Karpas-422 (cell line): ENCODE measurements around the gene TSPAN4. TPM values are rescaled to one million over a fixed set of nuclear protein-coding genes. Genes with fewer than 3 reads are reported as not detected.

Experiments used
- DNase-seq: peaks from one replicate; pipeline ENCODE4 v3.0.0-alpha.2; 2015
- H2AFZ ChIP-seq: fragments of 200-600 bp; sonication (generic); 2 replicates; pipeline ENCODE4 v1.6.1; 2014; ENCODE audit warnings: antibody characterized with exemption, low read length, mixed read lengths
- H3K27ac ChIP-seq: fragments of 200-600 bp; sonication (generic); 2 replicates; pipeline ENCODE4 v1.5.1; 2014; ENCODE audit warnings: mild to moderate bottlenecking, low read length, moderate library complexity
- H3K27me3 ChIP-seq: fragments of 200-600 bp; sonication (generic); 2 replicates; pipeline ENCODE4 v1.6.1; 2014; ENCODE audit warnings: low read length, mixed read lengths
- H3K36me3 ChIP-seq: fragments of 200-600 bp; sonication (generic); 2 replicates; pipeline ENCODE4 v1.6.1; 2014; ENCODE audit warnings: low read length, mixed read lengths; ENCODE audit not compliant: insufficient read depth
- H3K4me1 ChIP-seq: fragments of 200-600 bp; sonication (generic); 2 replicates; pipeline ENCODE4 v1.6.1; 2014; ENCODE audit warnings: mild to moderate bottlenecking, low read length, mixed read lengths
- H3K4me2 ChIP-seq: fragments of 200-600 bp; sonication (generic); 2 replicates; pipeline ENCODE4 v1.6.1; 2014; ENCODE audit warnings: low read length, low read depth, mild to moderate bottlenecking; ENCODE audit not compliant: poor library complexity, severe bottlenecking
- H3K4me3 ChIP-seq: fragments of 200-600 bp; sonication (generic); 2 replicates; pipeline ENCODE4 v1.5.1; 2014; ENCODE audit warnings: mild to moderate bottlenecking, antibody characterized with exemption, low read length, mixed read lengths
- H3K79me2 ChIP-seq: fragments of 200-600 bp; sonication (generic); 2 replicates; pipeline ENCODE4 v1.6.1; 2014; ENCODE audit warnings: mild to moderate bottlenecking, low read length, mixed read lengths
- H3K9ac ChIP-seq: fragments of 200-600 bp; sonication (generic); 2 replicates; pipeline ENCODE4 v1.6.0; 2014; ENCODE audit warnings: low read length
- H3K9me2 ChIP-seq: fragments of 200-600 bp; sonication (generic), shearing (Covaris generic); replicated peaks from 2 replicates; pipeline ENCODE4 v1.6.0; 2014; ENCODE audit warnings: mild to moderate bottlenecking, low read length, moderate library complexity; ENCODE audit not compliant: insufficient read depth
- H3K9me3 ChIP-seq: fragments of 300-700, 200-600 bp; sonication (generic); 2 replicates; pipeline ENCODE4 v1.6.1; 2014; ENCODE audit warnings: low read length, mixed read lengths
- H4K20me1 ChIP-seq: fragments of 200-600 bp; sonication (generic); 2 replicates; pipeline ENCODE4 v1.6.1; 2014; ENCODE audit warnings: mild to moderate bottlenecking, antibody characterized with exemption, low read length, low read depth; ENCODE audit not compliant: insufficient read depth
- total RNA-seq: library from RNA; depleted of rRNA; stranded (reverse); fragments of >200 nt; shearing (Covaris generic); gene quantifications from 2 replicates; pipeline ENCODE4 v1.2.3, GENCODE V29; 2014; ENCODE audit warnings: low replicate concordance

TSPAN4 gene
- total RNA-seq, 1 experiment from 2014 or later = not detected

DNA sequence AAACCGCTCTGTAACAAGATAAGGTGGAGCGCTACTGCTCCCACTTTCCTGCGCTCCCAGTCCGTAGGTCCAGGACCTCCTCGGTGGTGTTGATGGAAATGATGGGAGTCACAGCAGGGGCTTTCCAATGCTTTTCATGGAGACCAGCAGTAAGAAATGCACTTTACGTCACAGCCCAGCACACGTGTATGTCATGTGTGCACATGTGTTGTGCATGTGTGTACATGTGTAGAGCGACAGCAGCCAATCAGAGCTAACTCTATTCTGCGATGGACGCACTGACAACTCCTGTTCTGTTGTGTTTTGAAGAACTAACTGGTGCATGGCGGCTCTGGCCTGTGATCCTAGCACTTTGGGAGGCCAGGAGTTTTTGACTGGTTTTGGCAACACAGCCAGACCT, 66.8 kb downstream of the TSPAN4 start:
- H3K4me3 ChIP-seq = peak overlapping the region; percentile 100
- no peak overlapping the region for H2AFZ ChIP-seq
- no peak overlapping the region for H3K27ac ChIP-seq
- H3K27me3 ChIP-seq = no peaks in the 10 kb centered on the region
- H3K9me3 ChIP-seq = no peaks in the 10 kb centered on the region
- peaks cover 8% of the 10 kb centered on the region; the same call in 1 of the 2 replicates for H4K20me1 ChIP-seq
- peaks cover 35% of the 10 kb centered on the region for H3K79me2 ChIP-seq
- H3K9ac ChIP-seq = peak overlapping the region; percentile 100
- no peak for DNase-seq
- peaks cover 22% of the 10 kb centered on the region for H3K4me1 ChIP-seq
- H3K36me3 ChIP-seq = no peaks in the 10 kb centered on the region
- no peaks in the 10 kb centered on the region for H3K9me2 ChIP-seq
- peak overlapping the region; percentile 88 for H3K4me2 ChIP-seq

DNA sequence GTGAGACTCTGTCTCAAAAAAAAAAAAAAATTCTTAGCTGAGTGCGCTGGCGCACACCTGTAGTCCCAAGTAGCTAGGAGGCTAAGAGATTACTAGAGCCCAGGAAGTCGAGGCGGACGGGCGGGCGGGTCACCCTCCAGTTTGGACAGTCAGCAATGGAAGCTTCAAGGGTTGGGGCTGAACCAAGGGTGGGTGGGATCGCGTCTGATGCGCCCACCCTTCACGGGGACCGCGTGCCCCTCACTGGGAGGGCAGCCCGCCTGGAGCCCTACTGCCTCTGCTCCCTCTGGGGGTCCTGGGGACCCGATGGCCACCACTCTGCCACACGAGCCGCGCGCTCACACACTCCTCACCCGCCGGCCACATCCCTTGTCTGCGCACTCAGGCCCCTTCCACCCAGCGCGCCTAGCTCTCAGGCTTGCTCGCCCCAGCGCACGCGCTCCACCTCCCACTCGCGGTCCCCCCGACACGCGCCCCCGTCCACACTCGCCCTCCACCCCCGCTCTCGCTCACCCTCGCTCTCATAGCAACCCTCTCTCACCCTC, 67.5 kb downstream of the TSPAN4 start:
- H2AFZ ChIP-seq = peak overlapping the region; percentile 95
- peak overlapping the region; percentile 88 for H3K4me2 ChIP-seq
- H3K9ac ChIP-seq = peak overlapping the region; percentile 100
- peaks cover 22% of the 10 kb centered on the region for H3K4me1 ChIP-seq
- no peaks in the 10 kb centered on the region for H3K9me2 ChIP-seq
- H3K4me3 ChIP-seq = peak overlapping the region; percentile 100
- H3K9me3 ChIP-seq = no peaks in the 10 kb centered on the region
- no peaks in the 10 kb centered on the region for H3K36me3 ChIP-seq
- peak; percentile 58 for DNase-seq
- H4K20me1 ChIP-seq = peaks cover 8% of the 10 kb centered on the region; the same call in 1 of the 2 replicates
- H3K27ac ChIP-seq = no peak overlapping the region
- peaks cover 35% of the 10 kb centered on the region for H3K79me2 ChIP-seq
- no peaks in the 10 kb centered on the region for H3K27me3 ChIP-seq

DNA sequence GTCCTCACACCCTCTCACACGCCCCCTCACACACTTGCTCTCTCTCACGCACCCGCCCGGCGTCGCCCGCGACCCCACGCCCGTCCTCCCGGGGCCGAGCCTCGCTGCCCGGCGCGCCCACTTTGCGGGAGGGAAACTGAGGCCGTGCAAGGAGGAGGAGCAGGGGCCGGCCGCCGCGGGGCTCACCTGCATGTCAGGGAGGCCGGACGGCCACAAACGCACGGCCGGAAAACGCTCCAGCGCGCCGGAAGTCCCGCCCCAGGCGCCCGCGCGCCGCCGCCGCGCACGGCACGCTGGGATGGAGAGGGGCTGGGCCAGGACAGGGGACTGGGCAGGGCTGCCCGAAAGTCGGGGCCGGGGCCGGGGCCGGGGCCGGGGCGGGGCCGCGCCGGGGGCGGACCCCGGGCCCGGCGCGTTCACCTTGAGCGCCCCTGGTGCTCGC, 68.0 kb downstream of the TSPAN4 start, which contains the start of gene CHID1:
Gene CHID1 (minus strand): TSS at position 222 of the 442 bp plus-strand sequence. CDS start 5,994 bp downstream, outside the sequence.
- Histone ChIP-seq H2AFZ (peak within 1 kb of the TSS; percentile 95), H3K27ac (no peak within 1 kb of the TSS), H3K9me3 (no peaks in the 10 kb centered on the region), H3K79me2 (peaks cover 35% of the 10 kb centered on the region), H3K9me2 (no peaks in the 10 kb centered on the region), H3K4me2 (peak within 1 kb of the TSS; percentile 88), H3K9ac (peak within 1 kb of the TSS; percentile 100), H3K4me3 (peak within 1 kb of the TSS; percentile 100), H3K27me3 (no peaks in the 10 kb centered on the region), H3K36me3 (no peaks in the 10 kb centered on the region), H3K4me1 (peaks cover 22% of the 10 kb centered on the region), H4K20me1 (peaks cover 8% of the 10 kb centered on the region; the same call in 1 of the 2 replicates)
- peak; percentile 96 for DNase-seq

DNA sequence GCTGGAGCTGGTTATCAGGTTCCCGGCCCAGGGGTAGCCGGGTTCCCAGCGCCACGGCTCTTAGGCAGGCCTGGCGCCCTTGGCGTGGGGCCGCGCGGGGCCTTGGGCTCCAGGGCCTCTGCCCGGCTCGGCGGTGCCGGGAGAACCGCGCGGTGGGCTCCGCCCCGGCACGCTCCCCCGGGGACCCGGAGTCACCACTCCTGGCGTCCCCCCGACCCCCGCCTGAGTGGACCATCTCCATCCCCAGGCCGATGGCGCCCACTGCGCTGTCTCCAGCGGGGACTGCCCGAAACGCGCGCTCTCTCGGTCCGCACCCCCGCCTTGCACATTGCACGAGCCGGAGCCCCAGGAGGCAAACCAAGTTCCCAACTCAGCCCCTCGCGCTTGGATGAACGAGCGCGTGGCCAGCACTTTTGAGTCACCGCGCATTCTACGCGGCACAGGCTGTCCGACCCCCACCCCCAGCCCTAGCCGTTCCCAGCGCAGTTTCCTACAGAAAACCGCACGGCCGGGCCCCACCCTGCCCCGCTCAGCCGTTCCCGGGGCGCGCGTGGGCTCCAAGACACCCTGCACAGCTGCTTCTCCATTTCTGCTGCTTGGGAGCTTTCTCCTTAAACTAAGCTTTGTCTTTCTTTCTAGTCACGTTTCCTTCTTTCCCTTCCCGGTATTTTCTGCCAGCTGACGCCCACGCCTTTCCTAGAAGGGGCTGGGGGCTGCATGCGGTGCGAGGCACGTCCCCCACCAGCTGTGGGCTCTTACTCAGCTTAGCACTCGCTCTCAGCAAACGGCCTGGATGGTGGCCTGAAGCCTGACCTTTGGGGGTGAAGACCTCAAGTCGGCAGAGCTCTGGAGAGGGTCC, 68.6 kb downstream of the TSPAN4 start:
- H3K36me3 ChIP-seq = no peaks in the 10 kb centered on the region
- H3K9me2 ChIP-seq = no peaks in the 10 kb centered on the region
- H3K9me3 ChIP-seq = no peaks in the 10 kb centered on the region
- H3K27ac ChIP-seq = no peak overlapping the region
- H3K4me1 ChIP-seq = peaks cover 22% of the 10 kb centered on the region
- H3K4me3 ChIP-seq = peak overlapping the region; percentile 100
- peak overlapping the region; percentile 100 for H3K9ac ChIP-seq
- DNase-seq = peak; percentile 76
- peak overlapping the region; percentile 91 for H2AFZ ChIP-seq
- peak overlapping the region; percentile 82 for H3K4me2 ChIP-seq
- H4K20me1 ChIP-seq = peaks cover 8% of the 10 kb centered on the region; the same call in 1 of the 2 replicates
- peaks cover 35% of the 10 kb centered on the region for H3K79me2 ChIP-seq
- H3K27me3 ChIP-seq = no peaks in the 10 kb centered on the region

DNA sequence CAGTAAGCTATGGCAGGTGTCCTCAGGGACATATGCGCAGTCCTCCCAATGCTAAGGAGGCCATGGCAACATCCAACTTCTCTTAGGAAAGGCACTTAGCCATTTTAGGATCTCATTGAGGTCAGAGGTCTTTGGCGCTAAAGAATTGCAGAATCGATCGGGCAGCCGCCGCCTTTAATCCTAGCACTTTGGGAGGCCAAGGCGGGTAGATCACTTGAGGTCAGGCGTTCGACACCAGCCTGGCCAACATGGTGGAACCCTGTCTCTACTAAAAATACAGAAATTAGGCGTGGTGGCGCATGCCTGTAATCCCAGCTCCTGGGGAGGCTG, 69.2 kb downstream of the TSPAN4 start:
- H3K4me2 ChIP-seq = peak overlapping the region; percentile 82

DNA sequence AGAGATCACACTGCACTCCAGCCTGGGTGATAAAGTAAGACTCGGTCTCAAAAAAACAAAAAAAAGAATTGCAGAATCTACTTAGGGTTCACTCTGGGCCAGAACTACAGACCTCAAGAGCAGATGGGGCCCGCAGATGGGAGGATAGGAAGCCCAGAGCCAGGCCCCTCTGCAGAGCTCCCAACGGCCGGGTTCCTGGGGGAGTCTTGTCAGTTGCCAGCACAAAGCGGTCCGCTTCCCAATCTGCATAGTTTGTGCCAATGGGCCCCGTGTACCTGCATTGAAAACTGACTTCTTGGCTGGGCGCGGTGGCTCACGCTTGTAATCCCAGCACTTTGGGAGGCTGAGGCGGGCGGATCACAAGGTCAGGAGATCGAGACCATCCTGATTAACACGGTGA, 69.6 kb downstream of the TSPAN4 start:
- Histone ChIP-seq H3K27ac (no peak overlapping the region), H3K9me2 (no peaks in the 10 kb centered on the region), H3K27me3 (no peaks in the 10 kb centered on the region), H4K20me1 (peaks cover 8% of the 10 kb centered on the region; the same call in 1 of the 2 replicates), H3K4me1 (peaks cover 22% of the 10 kb centered on the region), H3K4me2 (no peak overlapping the region), H3K36me3 (no peaks in the 10 kb centered on the region), H3K9me3 (no peaks in the 10 kb centered on the region), H2AFZ (no peak overlapping the region), H3K4me3 (no peak overlapping the region), H3K79me2 (peaks cover 29% of the 10 kb centered on the region), H3K9ac (no peak overlapping the region)
- DNase-seq = no peak

More for the DNA sequence above, 69.2 kb downstream of the TSPAN4 start:
- no peak for DNase-seq
- Histone ChIP-seq H3K27me3 (no peaks in the 10 kb centered on the region), H3K9me3 (no peaks in the 10 kb centered on the region), H3K9ac (peak overlapping the region; percentile 100), H2AFZ (no peak overlapping the region), H3K9me2 (no peaks in the 10 kb centered on the region), H3K4me1 (peaks cover 22% of the 10 kb centered on the region), H3K36me3 (no peaks in the 10 kb centered on the region), H3K4me3 (peak overlapping the region; percentile 100), H4K20me1 (peaks cover 8% of the 10 kb centered on the region; the same call in 1 of the 2 replicates), H3K79me2 (peaks cover 30% of the 10 kb centered on the region), H3K27ac (no peak overlapping the region)

DNA sequence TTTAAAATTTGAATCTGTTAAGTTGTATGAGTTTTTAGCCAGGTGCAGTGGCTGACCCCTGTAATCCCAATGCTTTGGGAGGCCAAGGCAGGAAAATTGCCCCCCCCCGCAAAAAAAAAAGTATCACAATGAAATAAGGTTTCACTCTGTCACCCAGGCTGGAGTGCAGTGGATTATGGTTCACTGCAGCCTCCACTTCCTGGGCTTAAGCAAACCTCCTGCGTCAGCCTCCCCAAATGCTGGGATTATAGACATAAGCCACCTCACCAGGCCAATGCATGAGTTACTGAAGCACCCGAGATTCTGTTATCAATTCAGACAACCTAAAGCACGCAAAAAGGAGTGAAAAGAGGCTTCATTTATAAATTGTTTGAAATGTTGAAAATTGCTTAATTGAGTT, 70.4 kb downstream of the TSPAN4 start:
- no peaks in the 10 kb centered on the region for H3K36me3 ChIP-seq
- H2AFZ ChIP-seq = no peak overlapping the region
- DNase-seq = no peak
- no peak overlapping the region for H3K4me2 ChIP-seq
- H3K9ac ChIP-seq = no peak overlapping the region
- no peaks in the 10 kb centered on the region for H3K9me3 ChIP-seq
- peaks cover 26% of the 10 kb centered on the region for H3K79me2 ChIP-seq
- no peak overlapping the region for H3K27ac ChIP-seq
- no peaks in the 10 kb centered on the region for H3K9me2 ChIP-seq
- H4K20me1 ChIP-seq = peaks cover 8% of the 10 kb centered on the region; the same call in 1 of the 2 replicates
- peaks cover 22% of the 10 kb centered on the region for H3K4me1 ChIP-seq
- H3K4me3 ChIP-seq = no peak overlapping the region
- H3K27me3 ChIP-seq = no peaks in the 10 kb centered on the region

DNA sequence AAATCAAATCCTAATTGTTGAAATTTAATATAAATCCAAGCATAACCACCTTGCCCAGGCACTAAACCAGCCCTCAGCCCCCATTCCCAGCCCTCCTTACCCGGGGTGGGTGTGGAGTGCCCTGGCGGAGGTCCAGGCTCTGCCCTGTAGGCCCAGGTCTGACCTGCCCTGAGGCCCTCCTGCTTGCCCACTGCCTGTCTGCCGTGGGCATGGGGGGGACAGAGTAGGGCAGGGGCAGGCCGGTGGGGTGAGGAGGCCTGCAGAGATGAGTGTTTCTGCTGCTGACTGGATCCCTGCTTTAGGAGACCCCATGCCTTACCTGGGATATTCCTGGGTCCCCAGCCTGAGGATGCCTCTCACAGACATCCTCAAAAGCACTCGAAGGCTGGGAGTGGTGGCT, 71.6 kb downstream of the TSPAN4 start:
- Histone ChIP-seq H3K36me3 (no peaks in the 10 kb centered on the region), H3K79me2 (peaks cover 14% of the 10 kb centered on the region), H3K9me3 (no peaks in the 10 kb centered on the region), H4K20me1 (peaks cover 5% of the 10 kb centered on the region; the same call in 1 of the 2 replicates), H3K9ac (no peak overlapping the region), H3K4me2 (no peak overlapping the region), H3K27me3 (no peaks in the 10 kb centered on the region), H3K4me3 (no peak overlapping the region), H3K9me2 (no peaks in the 10 kb centered on the region), H3K27ac (no peak overlapping the region), H2AFZ (no peak overlapping the region), H3K4me1 (peaks cover 15% of the 10 kb centered on the region)
- DNase-seq = no peak
